H9 (cell line): ENCODE data around the gene PRSS38. TPM values are rescaled to one million over a fixed set of nuclear protein-coding genes. Genes with fewer than 3 reads are reported as not detected.

Experiments
- DNase-seq: peaks from one replicate; pipeline ENCODE4 v3.0.0-alpha.2; 2017
- H2AFZ ChIP-seq: one replicate; pipeline ENCODE4 v1.6.1; 2013; ENCODE audit warnings: mild to moderate bottlenecking, low read length, control low read depth, moderate library complexity
- H2AK5ac ChIP-seq: 2 replicates; pipeline ENCODE4 v1.6.1; 2013; ENCODE audit warnings: low read length, control low read depth, mixed read lengths; ENCODE audit not compliant: insufficient read length
- H2BK120ac ChIP-seq: one replicate; pipeline ENCODE4 v1.6.1; 2013; ENCODE audit warnings: low read depth, mild to moderate bottlenecking, low read length, control low read depth, inconsistent platforms; ENCODE audit not compliant: poor library complexity, severe bottlenecking
- H2BK12ac ChIP-seq: 2 replicates; pipeline ENCODE4 v1.6.1; 2013; ENCODE audit warnings: low read length, control low read depth, mixed read lengths, low read depth; ENCODE audit not compliant: insufficient read length
- H2BK15ac ChIP-seq: 2 replicates; pipeline ENCODE4 v1.6.1; 2013; ENCODE audit warnings: low read depth, low read length, control low read depth
- H2BK20ac ChIP-seq: one replicate; pipeline ENCODE4 v1.6.1; 2013; ENCODE audit warnings: low read depth, mild to moderate bottlenecking, low read length, control low read depth, inconsistent platforms; ENCODE audit not compliant: poor library complexity, severe bottlenecking
- H2BK5ac ChIP-seq: 2 replicates; pipeline ENCODE4 v1.6.1; 2013; ENCODE audit warnings: low read length, control low read depth, mixed read lengths; ENCODE audit not compliant: insufficient read length
- H3K14ac ChIP-seq: 2 replicates; pipeline ENCODE4 v1.6.1; 2013; ENCODE audit warnings: low read length, control low read depth; ENCODE audit not compliant: insufficient read depth
- H3K18ac ChIP-seq: 2 replicates; pipeline ENCODE4 v1.6.1; 2013; ENCODE audit warnings: low read depth, mild to moderate bottlenecking, mixed read lengths, low read length, control low read depth; ENCODE audit not compliant: insufficient read length
- H3K23ac ChIP-seq: 2 replicates; pipeline ENCODE4 v1.6.1; 2013; ENCODE audit warnings: low read length, control low read depth, mixed read lengths, low read depth; ENCODE audit not compliant: insufficient read length
- H3K23me2 ChIP-seq: 2 replicates; pipeline ENCODE4 v1.6.1; 2013; ENCODE audit warnings: low read depth, mild to moderate bottlenecking, mixed read lengths, low read length, control low read depth; ENCODE audit not compliant: insufficient read length, poor library complexity, severe bottlenecking
- H3K27ac ChIP-seq: 2 replicates; pipeline ENCODE4 v1.5.1; 2013; ENCODE audit warnings: low read length, control low read depth, mixed read lengths, low read depth; ENCODE audit not compliant: insufficient read length
- H3K27me3 ChIP-seq: 2 replicates; pipeline ENCODE4 v1.6.1; 2013; ENCODE audit warnings: low read length, control low read depth, inconsistent platforms; ENCODE audit not compliant: insufficient read depth
- H3K4ac ChIP-seq: 2 replicates; pipeline ENCODE4 v1.6.1; 2013; ENCODE audit warnings: low read depth, mild to moderate bottlenecking, control low read depth, inconsistent platforms, low read length, moderate library complexity
- H3K4me1 ChIP-seq: 2 replicates; pipeline ENCODE4 v1.6.1; 2013; ENCODE audit warnings: low read length, control low read depth, inconsistent platforms; ENCODE audit not compliant: insufficient read depth
- H3K4me2 ChIP-seq: 2 replicates; pipeline ENCODE4 v1.6.1; 2013; ENCODE audit warnings: low read length, control low read depth, mixed read lengths; ENCODE audit not compliant: insufficient read length, insufficient read depth
- H3K56ac ChIP-seq: 2 replicates; pipeline ENCODE4 v1.6.1; 2013; ENCODE audit warnings: low read depth, mild to moderate bottlenecking, mixed read lengths, low read length, control low read depth; ENCODE audit not compliant: insufficient read length
- H3K79me1 ChIP-seq: 2 replicates; pipeline ENCODE4 v1.6.1; 2013; ENCODE audit warnings: low read depth, mild to moderate bottlenecking, moderate library complexity, low read length, control low read depth, inconsistent platforms; ENCODE audit not compliant: insufficient read depth, poor library complexity, severe bottlenecking
- H3K79me2 ChIP-seq: 2 replicates; pipeline ENCODE4 v1.6.1; 2013; ENCODE audit warnings: low read length, control low read depth, inconsistent platforms; ENCODE audit not compliant: insufficient read depth
- H3K9ac ChIP-seq: 2 replicates; pipeline ENCODE4 v1.6.1; 2013; ENCODE audit warnings: low read length, control low read depth, mixed read lengths; ENCODE audit not compliant: insufficient read length; ENCODE audit errors: extremely low read depth
- H3K9me3 ChIP-seq: one replicate; pipeline ENCODE4 v1.6.1; 2013; ENCODE audit warnings: low read depth, low read length, inconsistent platforms; ENCODE audit not compliant: control insufficient read depth
- H3T11ph ChIP-seq: one replicate; pipeline ENCODE4 v1.6.1; 2013; ENCODE audit warnings: mild to moderate bottlenecking, low read length, control low read depth, inconsistent platforms
- H4K20me1 ChIP-seq: one replicate; pipeline ENCODE4 v1.6.1; 2013; ENCODE audit not compliant: control insufficient read depth, insufficient read length, insufficient read depth
- H4K5ac ChIP-seq: 2 replicates; pipeline ENCODE4 v1.6.1; 2013; ENCODE audit warnings: low read depth, mild to moderate bottlenecking, mixed read lengths, low read length, control low read depth; ENCODE audit not compliant: insufficient read length
- H4K8ac ChIP-seq: replicated peaks from 2 replicates; pipeline ENCODE4 v1.6.1; 2013; ENCODE audit warnings: low read length, control low read depth, mixed read lengths, low read depth; ENCODE audit not compliant: insufficient read length
- H4K91ac ChIP-seq: 2 replicates; pipeline ENCODE4 v1.6.1; 2013; ENCODE audit warnings: low read depth, mild to moderate bottlenecking, moderate library complexity, mixed read lengths, low read length, control low read depth; ENCODE audit not compliant: insufficient read length
- H3K27ac Mint-ChIP-seq, 3 experiments: 2 replicates in 2 of 3; 3 replicates in 1 of 3; pipeline ENCODE4 v1.8.0; 2020 to 2021; ENCODE audit warnings: mixed read lengths in 3 of 3, mild to moderate bottlenecking in 1 of 3, moderate library complexity in 1 of 3
- H3K27me3 Mint-ChIP-seq: 2 replicates; pipeline ENCODE4 v1.8.0; 2021; ENCODE audit warnings: low read depth, mild to moderate bottlenecking, moderate library complexity, mixed read lengths
- H3K36me3 Mint-ChIP-seq, 3 experiments: 2 replicates in 2 of 3; 3 replicates in 1 of 3; pipeline ENCODE4 v1.8.0; 2020 to 2021; ENCODE audit warnings: low read depth in 3 of 3, mixed read lengths in 3 of 3; ENCODE audit not compliant: insufficient read depth in 1 of 3
- H3K4me1 Mint-ChIP-seq, 2 experiments: 2 replicates each; pipeline ENCODE4 v1.8.0; 2020; ENCODE audit warnings: mixed read lengths in 2 of 2
- H3K4me3 Mint-ChIP-seq, 2 experiments: 2 replicates in 1 of 2; 3 replicates in 1 of 2; pipeline ENCODE4 v1.8.0; 2020 to 2021; ENCODE audit warnings: mild to moderate bottlenecking in 2 of 2, mixed read lengths in 2 of 2, moderate library complexity in 1 of 2
- H3K9me3 Mint-ChIP-seq, 2 experiments: 2 replicates in 1 of 2; 3 replicates in 1 of 2; pipeline ENCODE4 v1.8.0; 2020; ENCODE audit warnings: mild to moderate bottlenecking in 2 of 2, mixed read lengths in 2 of 2, moderate library complexity in 1 of 2
- WGBS: extraction: QIAGEN DNeasy Blood & Tissue Kit; methylation state at CpG from one replicate; pipeline ENCODE4 v1.1.7; 2013; ENCODE audit warnings: missing lambda C conversion rate, low lambda C conversion rate, mixed read lengths; ENCODE audit not compliant: insufficient read length; ENCODE audit errors: extremely low coverage; 5-methylcytosine and 5-hydroxymethylcytosine counted together
- total RNA-seq: library from RNA; stranded (reverse); gene quantifications from 2 replicates; pipeline ENCODE4 v1.2.1, GENCODE V29; 2021
- TF ChIP-seq, protein P1 (sequence below): fragments of 200-600 bp; sonication (generic); conservative IDR thresholded peaks from 3 replicates; pipeline ENCODE4 v1.8.0; 2021; ENCODE audit warnings: antibody characterized with exemption, mild to moderate bottlenecking

Gene PRSS38
- total RNA-seq, 1 experiment from 2014 or later, result not detected

GRCh38 chr1:227775841-227776240, 39.6 kb upstream of the PRSS38 start:
- Histone ChIP-seq H2AK5ac (no peak overlapping the region), H3K23me2 (no peaks in the 10 kb centered on the region), H3K79me2 (no peaks in the 10 kb centered on the region), H2AFZ (no peak overlapping the region), H3K4me1 (no peaks in the 10 kb centered on the region), H3K27me3 (no peaks in the 10 kb centered on the region), H4K5ac (no peak overlapping the region), H2BK12ac (no peak overlapping the region), H3K18ac (no peak overlapping the region), H2BK20ac (no peak overlapping the region), H2BK120ac (no peak overlapping the region), H3K56ac (no peak overlapping the region), H3K4me2 (no peak overlapping the region), H3K23ac (no peak overlapping the region), H3K4ac (no peak overlapping the region), H4K20me1 (no peaks in the 10 kb centered on the region), H4K8ac (no peak overlapping the region), H2BK5ac (no peak overlapping the region), H3K9me3 (no peaks in the 10 kb centered on the region), H3K27ac (no peak overlapping the region), H3K79me1 (no peaks in the 10 kb centered on the region), H3K9ac (no peak overlapping the region), H2BK15ac (no peak overlapping the region), H3T11ph (no peak overlapping the region), H4K91ac (no peak overlapping the region), H3K14ac (no peak overlapping the region)
- H3K27ac Mint-ChIP-seq, result no peak overlapping the region
- H3K4me1 Mint-ChIP-seq, result no peaks in the 10 kb centered on the region
- DNase-seq, result no peak
- H3K36me3 Mint-ChIP-seq, result peaks cover 2 to 22% (median 16%) of the 10 kb centered on the region in 3 experiments; a peak in 5 of 7 replicates
- no peak overlapping the region for H3K4me3 Mint-ChIP-seq
- no CpG with 5 or more reads among the region's 10 CpGs for WGBS
- H3K27me3 Mint-ChIP-seq, result no peaks in the 10 kb centered on the region
- no peaks in the 10 kb centered on the region for H3K9me3 Mint-ChIP-seq
- TF ChIP-seq, protein P1, sequence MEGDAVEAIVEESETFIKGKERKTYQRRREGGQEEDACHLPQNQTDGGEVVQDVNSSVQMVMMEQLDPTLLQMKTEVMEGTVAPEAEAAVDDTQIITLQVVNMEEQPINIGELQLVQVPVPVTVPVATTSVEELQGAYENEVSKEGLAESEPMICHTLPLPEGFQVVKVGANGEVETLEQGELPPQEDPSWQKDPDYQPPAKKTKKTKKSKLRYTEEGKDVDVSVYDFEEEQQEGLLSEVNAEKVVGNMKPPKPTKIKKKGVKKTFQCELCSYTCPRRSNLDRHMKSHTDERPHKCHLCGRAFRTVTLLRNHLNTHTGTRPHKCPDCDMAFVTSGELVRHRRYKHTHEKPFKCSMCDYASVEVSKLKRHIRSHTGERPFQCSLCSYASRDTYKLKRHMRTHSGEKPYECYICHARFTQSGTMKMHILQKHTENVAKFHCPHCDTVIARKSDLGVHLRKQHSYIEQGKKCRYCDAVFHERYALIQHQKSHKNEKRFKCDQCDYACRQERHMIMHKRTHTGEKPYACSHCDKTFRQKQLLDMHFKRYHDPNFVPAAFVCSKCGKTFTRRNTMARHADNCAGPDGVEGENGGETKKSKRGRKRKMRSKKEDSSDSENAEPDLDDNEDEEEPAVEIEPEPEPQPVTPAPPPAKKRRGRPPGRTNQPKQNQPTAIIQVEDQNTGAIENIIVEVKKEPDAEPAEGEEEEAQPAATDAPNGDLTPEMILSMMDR, result no peak
